ENCODE measurements around the gene CGRRF1. TPM values are rescaled to one million over a fixed set of nuclear protein-coding genes. Genes with fewer than 3 reads are reported as not detected.

The CGRRF1 gene
- total RNA-seq, 2 donors from 2014 or later = 16.3 to 19.7 TPM

DNA sequence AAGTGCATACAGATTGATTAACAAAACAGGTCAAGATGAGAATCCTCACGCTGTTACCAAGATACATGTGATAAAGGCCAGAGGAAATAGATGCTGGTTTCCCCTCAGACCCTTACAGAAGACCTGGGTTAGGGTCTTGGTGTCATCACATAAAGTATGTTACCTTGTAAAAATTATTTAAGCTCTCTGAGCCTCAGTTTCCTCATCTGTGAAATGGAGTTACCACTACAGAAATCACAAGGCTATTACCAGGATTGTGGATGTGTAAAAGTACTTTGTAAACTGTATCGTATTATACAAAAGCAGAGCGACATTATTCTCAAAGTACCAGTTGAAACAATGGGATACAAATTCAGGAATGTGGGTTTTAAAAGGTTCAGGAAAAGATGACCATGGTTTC, 71.2 kb downstream of the CGRRF1 start:
- Mint-ChIP-seq H3K27me3 (peaks cover 32 to 61% of the 10 kb centered on the region in 2 donors), H3K4me3 (no peak overlapping the region), H3K9me3 (no peaks in the 10 kb centered on the region), H3K36me3 (no peaks in the 10 kb centered on the region), H3K27ac (no peak overlapping the region), H3K4me1 (ENCODE audit: low read depth in 2 of 2) (no peaks in the 10 kb centered on the region)
- DNase-seq (ENCODE audit: low spot score) (no peak), ATAC-seq (no peak)

DNA sequence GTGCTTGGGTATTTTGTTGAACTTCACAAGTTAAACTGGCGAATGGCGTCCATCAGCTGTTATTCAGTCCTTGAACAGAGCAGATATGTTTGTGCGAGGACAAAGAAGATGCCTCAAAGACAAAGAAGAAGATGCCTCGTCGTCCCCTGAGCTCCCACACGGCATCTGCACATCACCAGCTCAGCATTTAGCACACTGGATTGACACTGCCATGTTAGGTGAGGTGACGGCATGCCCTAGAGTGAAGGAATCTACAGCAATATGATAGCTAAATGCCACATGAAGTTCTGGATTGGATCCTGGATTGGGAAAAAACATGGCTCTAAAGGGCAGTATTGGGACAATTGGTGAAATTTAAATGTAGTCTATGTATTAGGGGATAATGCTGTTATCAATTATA, 72.6 kb downstream of the CGRRF1 start:
- ATAC-seq (no peak), DNase-seq (ENCODE audit: low spot score) (no peak)
- H3K27ac Mint-ChIP-seq = no peak overlapping the region
- no peaks in the 10 kb centered on the region for H3K9me3 Mint-ChIP-seq
- H3K27me3 Mint-ChIP-seq = peaks cover 36 to 62% of the 10 kb centered on the region in 2 donors
- H3K4me1 Mint-ChIP-seq (ENCODE audit: low read depth in 2 of 2) = no peaks in the 10 kb centered on the region
- no peaks in the 10 kb centered on the region for H3K36me3 Mint-ChIP-seq
- H3K4me3 Mint-ChIP-seq = no peak overlapping the region

DNA sequence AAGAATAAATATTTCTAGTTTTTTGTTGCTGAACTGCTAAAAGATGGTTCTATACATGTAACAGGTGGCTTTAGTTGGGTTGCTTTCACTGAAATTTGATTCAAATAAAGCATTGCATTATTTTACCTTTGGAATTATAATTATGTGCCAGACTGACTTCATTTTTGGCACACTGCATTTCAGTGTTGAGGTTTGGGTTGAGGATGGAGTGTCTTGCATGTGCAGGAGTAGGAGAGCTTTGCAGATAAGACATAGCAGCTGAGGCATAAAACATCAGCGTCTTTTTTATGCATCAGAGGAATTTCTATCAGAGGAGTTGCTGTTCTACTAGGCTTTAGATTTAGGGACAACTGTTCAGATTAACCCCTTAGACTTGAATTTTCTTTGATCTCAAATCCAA, 74.4 kb downstream of the CGRRF1 start:
- DNase-seq (ENCODE audit: low spot score) (no peak), ATAC-seq (no peak)
- H3K27ac Mint-ChIP-seq = no peak overlapping the region
- H3K9me3 Mint-ChIP-seq = no peaks in the 10 kb centered on the region
- H3K36me3 Mint-ChIP-seq = no peaks in the 10 kb centered on the region
- no peaks in the 10 kb centered on the region for H3K4me1 Mint-ChIP-seq (ENCODE audit: low read depth in 2 of 2)
- peaks cover 42 to 61% of the 10 kb centered on the region in 2 donors for H3K27me3 Mint-ChIP-seq
- H3K4me3 Mint-ChIP-seq = no peak overlapping the region

DNA sequence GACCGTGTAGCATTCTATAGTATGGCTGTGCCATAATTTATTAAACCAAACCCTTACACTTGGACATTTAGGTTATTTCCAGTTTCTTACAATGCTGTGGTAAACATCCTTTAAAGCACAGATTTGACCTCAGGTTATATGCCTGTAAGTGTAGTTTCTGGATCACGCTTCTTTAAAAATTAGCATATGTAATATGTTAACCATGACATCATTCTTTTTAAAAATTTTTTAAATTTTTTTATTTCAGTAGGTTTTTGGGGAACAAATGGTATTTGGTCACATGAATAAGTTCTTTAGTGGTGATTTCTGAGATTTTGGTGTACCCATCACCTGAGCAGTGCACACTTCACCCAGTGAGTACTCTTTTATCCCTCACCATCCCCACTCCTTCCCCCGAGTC, 75.5 kb downstream of the CGRRF1 start:
- H3K4me3 Mint-ChIP-seq = no peak overlapping the region
- H3K4me1 Mint-ChIP-seq (ENCODE audit: low read depth in 2 of 2) = no peaks in the 10 kb centered on the region
- DNase-seq (ENCODE audit: low spot score) (no peak), ATAC-seq (no peak)
- H3K36me3 Mint-ChIP-seq = no peaks in the 10 kb centered on the region
- no peaks in the 10 kb centered on the region for H3K9me3 Mint-ChIP-seq
- no peak overlapping the region for H3K27ac Mint-ChIP-seq
- peaks cover 45 to 61% of the 10 kb centered on the region in 2 donors for H3K27me3 Mint-ChIP-seq

Other genes starting within 250 kb of the CGRRF1 start
- 10 to 100 TPM; 31.1 to 38.4 TPM for gene CDKN3, start 112.9 kb upstream of the CGRRF1 start, total RNA-seq
- gene CNIH1, start 68.5 kb upstream of the CGRRF1 start, total RNA-seq = 10 to 100 TPM; 51.7 to 56.8 TPM
- 10 to 100 TPM; 29.7 to 43.9 TPM for gene GMFB, start 20.9 kb upstream of the CGRRF1 start, total RNA-seq
- 1 to 10 TPM in 1 of 2 donors, under 1 TPM in 1; 0.26 to 1.0 TPM for gene SAMD4A, start 57.2 kb downstream of the CGRRF1 start, total RNA-seq